ENCODE results near the gene LRRC53. TPM values are rescaled to one million over a fixed set of nuclear protein-coding genes. Genes with fewer than 3 reads are reported as not detected.

The LRRC53 gene
- total RNA-seq, 1 experiment from 2014 or later: not detected

DNA sequence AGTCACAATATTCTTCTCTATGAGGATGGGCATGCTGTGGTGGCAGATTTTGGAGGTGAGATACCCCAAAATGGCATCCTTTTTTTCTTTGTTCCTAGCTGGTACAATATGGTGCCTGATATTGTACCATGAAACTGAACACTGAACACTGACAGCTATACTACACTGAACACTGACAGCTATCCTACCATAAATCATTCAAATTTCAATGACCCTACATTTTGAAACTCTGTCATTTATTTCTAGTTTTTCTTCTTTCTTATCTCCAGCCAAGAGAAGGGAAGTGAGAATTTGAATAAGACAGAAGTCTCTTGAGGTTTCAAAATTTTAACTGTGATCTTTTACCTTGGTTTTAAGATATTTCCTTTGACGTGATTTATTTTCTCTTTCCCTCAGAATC is 76.3 kb downstream of the LRRC53 start:
- in situ Hi-C loops (cut with HindIII; ENCODE audit: low pct_unique_long_range_greater_than_20kb, low sequenced_read_pairs): no loop called here
- ATAC-seq: no peak

GRCh38 chr1:74434321-74434720 is 78.1 kb downstream of the LRRC53 start:
- Histone ChIP-seq H3K4me1 (ENCODE audit: control insufficient read depth, insufficient read depth, low read length) (no peaks in the 10 kb centered on the region), H3K27ac (ENCODE audit: low read length) (no peak overlapping the region), H3K4me3 (ENCODE audit: low read depth in 2 of 2, low read length in 2 of 2) (no peak overlapping the region), H3K36me3 (ENCODE audit: control insufficient read depth, insufficient read depth, low read length) (no peaks in the 10 kb centered on the region), H3K9me3 (ENCODE audit: control insufficient read depth, insufficient read depth, low read depth, low read length) (no peaks in the 10 kb centered on the region), H3K27me3 (ENCODE audit: control insufficient read depth, insufficient read depth, low read length) (no peaks in the 10 kb centered on the region)
- intact Hi-C loops (cut with micrococcal nuclease; ENCODE audit: unreplicated experiment) (no loop called here), in situ Hi-C loops (cut with HindIII; ENCODE audit: low pct_unique_long_range_greater_than_20kb, low sequenced_read_pairs) (no loop called here)
- ATAC-seq: no peak
- no TSS peak for BruUV-seq (replicated peaks)
- CTCF ChIA-PET: no interaction called here
- no peak for DNase-seq (ENCODE audit: low read depth, low spot score)
- POLR2A ChIA-PET: no interaction called here
- TF ChIP-seq SIN3A (IDR thresholded peaks at IDR 0.05; ENCODE audit: borderline replicate concordance, insufficient read depth, low read depth, low read length) (no peak), CTCF (IDR thresholded peaks at IDR 0.05) (no peak), REST (IDR thresholded peaks at IDR 0.05; ENCODE audit: insufficient read depth in 1 of 2, low read depth in 2 of 2, low read length in 1 of 2) (no peak), TCF7L2 (IDR thresholded peaks at IDR 0.05; ENCODE audit: low read depth, low read length) (no peak), POLR2AphosphoS5 (IDR thresholded peaks at IDR 0.05; ENCODE audit: low read depth, low read length) (no peak)

More for the DNA sequence above, 76.3 kb downstream of the LRRC53 start:
- intact Hi-C loops (cut with micrococcal nuclease; ENCODE audit: unreplicated experiment): no loop called here
- Histone ChIP-seq H3K4me1 (ENCODE audit: control insufficient read depth, insufficient read depth, low read length) (no peaks in the 10 kb centered on the region), H3K27me3 (ENCODE audit: control insufficient read depth, insufficient read depth, low read length) (no peaks in the 10 kb centered on the region), H3K27ac (ENCODE audit: low read length) (no peak overlapping the region), H3K4me3 (ENCODE audit: low read depth in 2 of 2, low read length in 2 of 2) (no peak overlapping the region), H3K9me3 (ENCODE audit: control insufficient read depth, insufficient read depth, low read depth, low read length) (no peaks in the 10 kb centered on the region), H3K36me3 (ENCODE audit: control insufficient read depth, insufficient read depth, low read length) (no peaks in the 10 kb centered on the region)
- no TSS peak for BruUV-seq (replicated peaks)
- POLR2A ChIA-PET: no interaction called here
- no peak for DNase-seq (ENCODE audit: low read depth, low spot score)
- CTCF ChIA-PET: no interaction called here
- TF ChIP-seq CTCF (IDR thresholded peaks at IDR 0.05): no peak

GRCh38 chr1:74432325-74432724 is 80.1 kb downstream of the LRRC53 start:
- CTCF ChIA-PET: no interaction called here
- BruUV-seq (replicated peaks): no TSS peak

More at GRCh38 chr1:74432325-74432724, 80.1 kb downstream of the LRRC53 start:
- H3K27me3 ChIP-seq (ENCODE audit: control insufficient read depth, insufficient read depth, low read length): no peaks in the 10 kb centered on the region
- intact Hi-C loops (cut with micrococcal nuclease; ENCODE audit: unreplicated experiment) (no loop called here), in situ Hi-C loops (cut with HindIII; ENCODE audit: low pct_unique_long_range_greater_than_20kb, low sequenced_read_pairs) (no loop called here)
- H3K4me3 ChIP-seq (ENCODE audit: low read depth in 2 of 2, low read length in 2 of 2): no peak overlapping the region
- no peaks in the 10 kb centered on the region for H3K9me3 ChIP-seq (ENCODE audit: control insufficient read depth, insufficient read depth, low read depth, low read length)
- TF ChIP-seq REST (IDR thresholded peaks at IDR 0.05; ENCODE audit: insufficient read depth in 1 of 2, low read depth in 2 of 2, low read length in 1 of 2) (no peak), SIN3A (IDR thresholded peaks at IDR 0.05; ENCODE audit: borderline replicate concordance, insufficient read depth, low read depth, low read length) (no peak), POLR2AphosphoS5 (IDR thresholded peaks at IDR 0.05; ENCODE audit: low read depth, low read length) (no peak), CTCF (IDR thresholded peaks at IDR 0.05) (no peak), TCF7L2 (IDR thresholded peaks at IDR 0.05; ENCODE audit: low read depth, low read length) (no peak)
- no peak for ATAC-seq
- H3K4me1 ChIP-seq (ENCODE audit: control insufficient read depth, insufficient read depth, low read length): no peaks in the 10 kb centered on the region
- H3K27ac ChIP-seq (ENCODE audit: low read length): no peak overlapping the region
- DNase-seq (ENCODE audit: low read depth, low spot score): no peak
- H3K36me3 ChIP-seq (ENCODE audit: control insufficient read depth, insufficient read depth, low read length): no peaks in the 10 kb centered on the region
- POLR2A ChIA-PET: no interaction called here
